H1 (cell line): ENCODE data around the gene UBR2. TPM values are rescaled to one million over a fixed set of nuclear protein-coding genes. Genes with fewer than 3 reads are reported as not detected.

ENCODE experiments used
- ATF2 ChIP-seq: IDR thresholded peaks from 2 replicates; pipeline ENCODE4 v1.6.1; 2012; ENCODE audit warnings: low read length, inconsistent platforms
- E2F6 ChIP-seq: IDR thresholded peaks from 2 replicates; pipeline ENCODE4 v1.6.1; 2012; ENCODE audit warnings: inconsistent platforms
- JUND ChIP-seq: IDR thresholded peaks from 2 replicates; pipeline ENCODE4 v1.6.1; 2011; ENCODE audit warnings: mild to moderate bottlenecking, improper control_type of control experiment, low read length
- KDM5A ChIP-seq: fragments of 200-600 bp; IDR thresholded peaks from 2 replicates; pipeline ENCODE4 v1.7.1; 2012; ENCODE audit warnings: mild to moderate bottlenecking, low read length, inconsistent platforms, mixed read lengths
- NRF1 ChIP-seq: IDR thresholded peaks from 2 replicates; pipeline ENCODE4 v1.6.1; 2011; ENCODE audit warnings: mild to moderate bottlenecking, low read depth, low read length, improper control_type of control experiment
- POLR2AphosphoS5 ChIP-seq: IDR thresholded peaks from 2 replicates; pipeline ENCODE4 v1.6.1; 2011; ENCODE audit warnings: low read depth, low read length
- RNF2 ChIP-seq: fragments of 200-900, 300-1000 bp; sonication (generic); IDR thresholded peaks from 2 replicates; pipeline ENCODE4 v1.7.1; 2016; ENCODE audit warnings: borderline replicate concordance, low read depth, mild to moderate bottlenecking, antibody characterized with exemption, low read length; ENCODE audit not compliant: poor library complexity, severe bottlenecking; ENCODE audit errors: missing control alignments
- SIN3A ChIP-seq, 2 experiments: IDR thresholded peaks in 1 of 2; conservative IDR thresholded peaks in 1 of 2; 2 replicates each; pipeline ENCODE4 v1.6.1; 2011 to 2012; ENCODE audit warnings: low read length in 2 of 2, improper control_type of control experiment in 1 of 2, low read depth in 1 of 2, mild to moderate bottlenecking in 1 of 2
- SP1 ChIP-seq: IDR thresholded peaks from 2 replicates; pipeline ENCODE4 v1.6.1; 2011; ENCODE audit warnings: low read depth, low read length
- TCF12 ChIP-seq: IDR thresholded peaks from 2 replicates; pipeline ENCODE4 v1.6.1; 2011; ENCODE audit warnings: low read depth, mild to moderate bottlenecking, low read length
- polyA plus RNA-seq, 7 experiments: library from polyadenylated mRNA; depleted of rRNA in 3 of 7; stranded (reverse) in 5 of 7; unstranded in 2 of 7; fragments of >200 nt in 5 of 7; fragments of 200-250 nt in 2 of 7; gene quantifications; 1 replicate in 5 of 7; 2 replicates in 1 of 7; 4 replicates in 1 of 7; pipeline versions ENCODE4 v1.2.1 to v1.2.3, GENCODE V29; 2011 to 2013; ENCODE audit warnings: missing spikeins in 2 of 7, mixed read lengths in 2 of 7
- total RNA-seq: library from RNA; stranded (reverse); fragmentation: NEBNext Ultra II Directional; extraction: Animal tissue kit (Norgen Biotek cat#: 25700); gene quantifications from 2 replicates; pipeline ENCODE4 v1.2.1, GENCODE V29; 2021

The UBR2 gene
- total and polyA plus RNA-seq, 2 of the 8 experiments (the other 6 are each of a cell fraction or from before 2014, with no cell fraction given): 6.5 to 19.5 TPM

- TF ChIP-seq ATF2 (no peak), E2F6 (no peak), SP1 (no peak), TCF12 (no peak), JUND (no peak), RNF2 (no peak), POLR2AphosphoS5 (no peak), KDM5A (no peak), NRF1 (no peak), SIN3A (conservative IDR thresholded peaks at IDR 0.05 in 1 of 2, IDR thresholded peaks at IDR 0.05 in 1 of 2; ENCODE audit: low read depth in 1 of 2, low read length in 2 of 2) (no peak)
Observed at GRCh38 chr6:42627674-42628073, 63.8 kb downstream of the UBR2 start (continued).
